Measurements from ENCODE around the gene CFHR5.
"Not testable (repeated sequence)": the region's sequence is repeated elsewhere in the genome, so short reads cannot be mapped to it uniquely, and the experiment has no call there.

CFHR5 gene

DNA sequence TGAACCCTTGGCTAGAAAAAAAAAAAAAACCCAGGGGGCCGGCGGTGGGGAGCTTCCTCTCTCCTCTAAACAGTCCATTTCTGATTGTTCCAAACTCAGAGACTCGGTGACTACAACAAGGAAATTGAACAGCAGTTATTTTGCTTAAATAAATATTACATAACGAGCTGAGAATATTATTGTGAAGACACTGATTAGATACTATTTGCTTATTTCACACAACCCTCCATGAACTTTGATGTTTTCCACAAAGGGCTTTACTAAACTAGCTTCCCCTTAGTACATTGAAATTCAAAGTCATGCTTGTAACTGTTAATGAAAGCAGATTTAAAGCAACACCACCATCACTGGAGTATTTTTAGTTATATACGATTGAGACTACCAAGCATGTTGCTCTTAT is at the start of gene CFHR5:
Gene CFHR5, plus strand, starts transcription at position 279 of the 400 bp plus-strand sequence. Its CDS starts 109 bp downstream, at position 388.
- no peak for DNase-seq (ENCODE audit: low read depth in 1 of 2, low spot score in 1 of 2)

GRCh38 chr1:196932853-196933252 is 44.5 kb upstream of the CFHR5 start:
- not testable (repeated sequence) for DNase-seq (ENCODE audit: low read depth in 1 of 2, low spot score in 1 of 2)

DNA sequence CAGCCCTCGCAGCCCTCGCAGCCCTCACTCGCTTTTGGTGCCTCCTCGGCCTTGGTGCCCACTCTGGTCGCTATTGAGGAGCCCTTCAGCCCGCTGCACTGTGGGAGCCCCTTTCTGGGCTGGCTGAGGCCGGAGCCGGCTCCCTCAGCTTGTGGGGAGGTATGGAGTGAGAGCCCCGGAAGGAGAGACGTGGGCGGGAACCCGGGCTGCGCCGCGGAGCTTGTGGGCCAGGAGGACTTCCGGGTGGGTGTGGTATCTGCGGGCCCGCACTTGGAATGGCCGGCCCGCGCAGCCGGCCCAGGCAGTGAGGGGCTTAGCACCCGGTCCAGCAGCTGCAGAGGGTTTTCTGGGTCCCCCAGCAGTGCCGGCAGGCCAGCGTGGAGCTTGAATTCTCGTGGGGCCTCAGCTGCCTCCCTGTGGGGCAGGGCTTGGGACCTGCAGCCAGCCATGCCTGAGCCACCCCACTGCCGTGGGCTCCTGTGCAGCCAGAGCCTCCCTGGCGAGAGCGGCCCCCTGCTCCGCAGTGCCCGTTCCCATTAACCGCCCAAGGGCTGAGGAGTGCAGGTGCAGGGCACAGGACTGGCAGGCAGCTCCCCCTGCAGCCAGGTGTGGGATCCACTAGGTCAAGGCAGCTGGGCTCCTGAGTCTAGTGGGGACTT is 43.7 kb upstream of the CFHR5 start:
- DNase-seq (ENCODE audit: low read depth in 1 of 2, low spot score in 1 of 2): no peak

DNA sequence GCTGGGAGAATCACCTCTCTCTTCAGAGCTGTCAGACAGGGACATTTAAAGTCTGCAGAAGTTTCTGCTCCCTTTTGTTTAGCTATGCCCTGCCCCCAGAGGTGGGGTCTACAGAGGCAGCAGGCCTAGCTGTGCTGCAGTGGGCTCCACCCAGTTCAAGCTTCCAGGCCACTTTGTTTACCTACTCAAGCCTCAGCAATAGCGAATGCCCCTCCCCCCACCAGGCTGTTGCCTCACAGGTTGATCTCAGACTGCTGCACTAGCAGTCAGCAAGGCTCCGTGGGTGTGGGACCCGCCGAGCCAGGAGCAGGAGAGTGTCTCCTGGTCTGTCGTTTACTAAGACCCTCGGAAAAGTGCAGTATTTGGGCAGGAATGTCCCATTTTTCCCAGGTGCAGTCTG is 35.9 kb upstream of the CFHR5 start:
- not testable (repeated sequence) for DNase-seq (ENCODE audit: low read depth in 1 of 2, low spot score in 1 of 2)

GRCh38 chr1:196943568-196943967 is 33.8 kb upstream of the CFHR5 start, which contains the start of gene CFHR2:
Gene CFHR2 (plus strand): TSS chr1:196943738. CDS start chr1:196943881, 143 bp downstream.
- not testable (repeated sequence) for DNase-seq (ENCODE audit: low read depth in 1 of 2, low spot score in 1 of 2)

DNA sequence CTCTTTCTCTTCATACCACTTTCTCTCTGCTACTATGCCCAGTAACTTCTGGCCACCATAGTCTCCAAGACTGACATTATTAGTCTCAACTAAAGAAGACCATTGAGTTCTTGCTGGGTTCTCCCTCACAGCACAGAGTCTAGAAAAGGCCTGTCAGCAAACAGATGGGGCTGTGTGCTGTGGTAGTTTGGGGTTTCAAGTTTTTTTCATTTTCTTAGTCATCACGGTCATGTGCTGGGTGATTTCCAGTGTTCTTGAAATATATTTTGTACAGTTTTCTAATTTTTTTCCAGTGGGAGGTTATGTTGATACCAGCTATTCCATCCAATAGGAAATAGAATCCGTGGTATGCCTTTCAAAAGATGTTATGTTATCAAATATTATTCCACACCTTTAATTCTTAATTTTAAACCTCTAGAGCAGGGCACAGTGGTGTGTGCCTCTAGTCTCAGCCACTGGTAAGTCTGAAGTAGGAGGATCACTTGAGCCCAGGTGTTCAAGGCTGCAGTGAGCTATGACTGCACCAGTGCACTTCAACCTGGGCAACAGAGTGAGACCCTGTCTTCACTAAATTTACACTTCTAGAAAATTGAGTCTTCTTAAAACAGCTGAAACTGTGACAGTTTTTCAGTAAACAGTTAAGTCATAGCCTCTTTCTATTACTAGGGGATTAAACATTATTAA is 25.5 kb upstream of the CFHR5 start:
- no peak for DNase-seq (ENCODE audit: low read depth in 1 of 2, low spot score in 1 of 2)

- DNase-seq (ENCODE audit: low read depth in 1 of 2, low spot score in 1 of 2): no peak
These were observed 22.6 kb upstream of the CFHR5 start for GRCh38 chr1:196954778-196955177.

DNA sequence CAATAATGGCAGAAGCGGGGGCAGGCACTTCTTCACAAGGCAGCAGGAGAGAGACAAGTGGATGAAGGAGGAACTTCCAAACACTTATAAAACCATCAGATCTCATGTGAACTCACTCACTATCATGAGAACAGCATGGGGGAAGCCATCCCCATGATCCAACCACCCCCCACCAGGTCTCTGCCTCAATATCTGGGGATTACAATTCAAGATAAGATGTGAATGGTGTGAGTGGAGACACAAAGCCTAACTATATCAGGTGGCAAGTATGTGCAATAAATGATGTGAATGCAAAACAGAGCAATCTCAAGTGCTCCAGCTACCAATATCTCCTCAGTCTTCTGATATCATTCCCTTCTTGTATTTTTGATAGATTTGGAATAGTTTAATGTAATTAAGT is 21.4 kb upstream of the CFHR5 start:
- no peak for DNase-seq (ENCODE audit: low read depth in 1 of 2, low spot score in 1 of 2)

DNA sequence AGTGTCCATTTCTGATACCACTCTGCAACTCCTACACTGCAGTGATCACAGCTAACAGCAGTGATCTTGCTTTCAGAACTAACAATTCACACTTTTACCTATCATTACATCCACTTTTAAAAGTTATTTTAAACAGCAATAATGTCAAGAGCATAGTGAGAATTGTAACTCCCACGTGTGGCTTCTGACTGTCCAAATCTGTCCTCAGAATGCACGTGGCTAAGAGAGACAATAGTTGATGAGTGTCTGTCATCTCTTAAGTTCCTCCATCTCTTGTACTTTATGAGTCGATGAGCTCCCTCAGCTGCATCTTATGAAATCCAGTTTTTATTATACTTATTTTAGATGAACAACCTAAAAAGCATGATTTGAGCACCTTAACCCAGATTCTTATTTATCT is 16.5 kb upstream of the CFHR5 start:
- DNase-seq (ENCODE audit: low read depth in 1 of 2, low spot score in 1 of 2): no peak

DNA sequence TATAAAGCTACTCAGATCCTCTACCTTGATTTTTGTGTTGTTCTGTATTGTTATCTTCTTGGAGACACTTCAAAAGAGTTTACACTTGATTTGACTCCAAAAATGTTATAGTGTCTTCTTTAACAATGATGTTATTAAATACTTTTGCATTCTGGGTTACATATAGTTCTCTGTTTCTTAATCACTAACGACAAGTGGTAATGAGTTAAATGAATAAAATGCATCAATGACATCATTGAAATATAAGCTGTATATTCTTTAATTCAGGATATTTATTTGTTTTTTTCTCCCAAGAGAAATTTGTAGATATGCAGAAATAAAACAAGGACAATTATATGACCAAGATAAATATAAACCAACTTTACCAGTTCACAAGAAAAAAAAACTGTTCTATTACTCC is 7.2 kb upstream of the CFHR5 start:
- DNase-seq (ENCODE audit: low read depth in 1 of 2, low spot score in 1 of 2): no peak

DNA sequence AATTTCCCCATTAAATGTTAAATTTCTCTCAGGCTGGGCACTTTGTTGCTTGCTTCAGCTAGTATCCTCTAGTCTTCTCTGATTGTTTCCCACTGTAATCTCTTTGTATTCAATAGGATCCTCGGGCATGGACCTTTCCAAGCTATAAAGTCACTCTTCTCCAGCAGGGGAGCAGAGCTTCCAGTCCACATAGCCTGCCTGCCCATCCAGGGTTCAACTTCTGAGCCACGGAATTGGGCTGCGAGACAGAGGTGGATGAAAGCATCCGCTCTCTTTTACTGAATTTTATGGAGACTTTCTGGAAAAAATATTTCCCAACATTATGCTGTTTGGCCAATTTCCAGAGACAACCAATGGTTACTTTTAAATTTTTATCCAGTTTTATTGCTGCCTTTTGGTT is 1.1 kb upstream of the CFHR5 start:
- DNase-seq (ENCODE audit: low read depth in 1 of 2, low spot score in 1 of 2): no peak

DNA sequence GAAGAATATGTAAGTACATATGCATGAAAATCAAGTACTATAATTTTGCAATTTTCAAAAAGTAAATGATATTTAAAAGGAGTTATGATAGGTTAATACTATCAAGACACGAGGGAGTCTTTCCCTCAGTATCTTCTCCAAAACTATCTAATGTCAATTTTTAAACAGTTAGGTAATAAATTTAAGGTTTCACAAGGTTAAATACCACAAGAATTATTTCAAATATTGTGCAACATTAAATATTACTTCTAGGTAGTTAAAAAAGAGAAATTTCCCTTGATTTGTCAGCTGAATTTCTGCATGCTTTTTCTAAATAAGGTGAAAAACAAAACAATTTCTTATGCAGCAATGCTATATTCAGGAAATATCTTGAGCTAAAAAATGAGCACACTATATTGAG is 3.5 kb downstream of the CFHR5 start:
- no peak for DNase-seq (ENCODE audit: low read depth in 1 of 2, low spot score in 1 of 2)

GRCh38 chr1:196982247-196982646 is 4.9 kb downstream of the CFHR5 start:
- not testable (repeated sequence) for DNase-seq (ENCODE audit: low read depth in 1 of 2, low spot score in 1 of 2)

- not testable (repeated sequence) for DNase-seq (ENCODE audit: low read depth in 1 of 2, low spot score in 1 of 2)
These were observed 14.7 kb downstream of the CFHR5 start for GRCh38 chr1:196991919-196992651.

GRCh38 chr1:196993916-196994315 is 16.6 kb downstream of the CFHR5 start:
- no peak for DNase-seq (ENCODE audit: low read depth in 1 of 2, low spot score in 1 of 2)

DNA sequence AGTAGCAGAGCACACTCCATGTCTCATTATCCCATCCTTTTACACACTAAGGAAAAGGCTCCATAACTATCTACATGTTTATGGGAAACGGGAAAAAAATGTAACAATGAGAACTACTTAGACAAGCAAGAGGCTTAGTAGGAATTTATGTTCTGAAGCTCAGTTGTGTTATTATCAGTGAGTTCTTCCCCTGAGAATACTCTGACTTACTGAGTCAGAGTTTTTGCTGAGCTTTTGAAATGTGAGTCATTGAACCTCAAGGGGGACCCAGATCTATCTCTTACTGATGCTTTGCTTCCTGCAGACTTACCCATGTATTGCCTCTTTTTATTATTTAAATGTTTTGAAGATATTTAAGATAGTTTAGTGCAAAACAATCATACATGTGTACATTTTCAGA is 20.1 kb downstream of the CFHR5 start:
- DNase-seq (ENCODE audit: low read depth in 1 of 2, low spot score in 1 of 2): no peak

DNA sequence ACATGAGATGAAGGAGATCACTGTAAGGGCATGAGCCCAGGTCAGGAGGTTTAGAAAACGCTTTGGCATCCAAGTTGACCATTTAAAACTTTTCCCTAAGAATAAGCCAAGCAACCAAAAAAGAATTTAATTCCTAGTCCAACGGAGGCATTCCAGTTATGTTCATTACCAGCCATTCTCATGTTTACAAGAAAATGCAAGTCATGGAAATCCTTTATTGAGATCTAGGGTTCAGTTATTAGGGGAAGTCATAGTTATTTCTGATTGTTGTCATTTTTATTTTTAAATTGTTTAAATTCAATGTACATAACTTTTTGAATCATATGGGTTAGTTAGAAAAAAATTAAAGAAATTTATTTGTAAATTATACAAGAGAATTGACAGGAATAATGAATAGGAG is 24.5 kb downstream of the CFHR5 start:
- DNase-seq (ENCODE audit: low read depth in 1 of 2, low spot score in 1 of 2): no peak

DNA sequence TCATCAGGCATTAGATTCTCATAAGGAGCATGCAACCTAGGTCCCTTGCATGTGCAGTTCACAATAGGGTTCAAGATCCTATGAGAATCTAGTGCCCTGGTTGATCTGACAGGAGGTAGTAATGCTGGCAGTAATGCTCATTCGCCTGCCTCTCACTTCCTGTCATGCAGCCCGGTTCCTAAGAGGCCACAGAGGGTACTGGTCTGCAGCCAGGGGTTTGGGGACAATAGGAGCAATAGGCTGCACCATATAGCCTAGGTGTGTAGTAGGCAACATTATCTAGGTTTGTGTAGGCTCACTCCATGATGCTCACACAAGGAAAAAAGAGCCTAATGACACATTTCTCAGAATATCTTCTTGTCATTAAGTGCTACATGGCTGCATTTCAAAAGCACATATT is 25.8 kb downstream of the CFHR5 start:
- no peak for DNase-seq (ENCODE audit: low read depth in 1 of 2, low spot score in 1 of 2)

DNA sequence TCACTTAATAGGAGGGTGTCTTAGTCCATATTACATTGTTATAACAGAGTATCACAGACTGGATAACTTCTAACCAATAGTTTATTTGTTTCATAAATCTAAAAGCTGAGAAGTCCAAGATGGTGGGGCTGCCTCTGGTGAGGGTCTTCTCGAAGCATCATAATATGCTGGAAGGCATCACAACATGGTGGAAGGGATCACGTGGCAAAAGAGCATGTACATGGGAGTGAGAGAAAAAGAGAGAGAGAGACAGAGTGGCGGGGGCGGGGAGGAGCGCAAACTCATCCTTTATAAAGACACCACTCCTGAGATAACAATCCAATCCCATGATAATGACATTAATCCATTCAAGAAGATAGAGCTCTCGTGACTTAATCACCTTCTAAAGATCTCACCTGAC is 31.5 kb downstream of the CFHR5 start:
- DNase-seq (ENCODE audit: low read depth in 1 of 2, low spot score in 1 of 2): no peak

- DNase-seq (ENCODE audit: low read depth in 1 of 2, low spot score in 1 of 2): no peak
These were observed 34.3 kb downstream of the CFHR5 start for GRCh38 chr1:197011614-197012013.

DNA sequence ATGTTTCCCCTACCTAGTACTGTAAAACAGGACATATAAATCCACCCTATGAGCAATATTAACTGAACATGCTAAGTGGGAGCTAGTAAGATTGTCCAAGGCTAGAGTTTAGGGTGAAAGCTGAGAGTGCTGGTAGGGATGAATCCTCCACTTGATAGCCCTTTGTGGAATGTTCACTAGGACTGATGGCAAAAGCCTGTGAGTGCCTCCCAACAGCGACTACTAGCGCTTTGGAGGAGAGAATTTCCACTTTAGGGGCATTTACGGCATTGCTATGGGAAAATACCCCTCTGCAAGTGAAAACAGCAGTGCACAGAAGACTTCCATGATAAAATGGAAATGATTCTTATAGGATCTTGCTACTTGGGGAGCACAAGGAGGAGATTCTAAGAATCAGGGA is 35.9 kb downstream of the CFHR5 start:
- no peak for DNase-seq (ENCODE audit: low read depth in 1 of 2, low spot score in 1 of 2)

GRCh38 chr1:197016751-197017150 is 39.4 kb downstream of the CFHR5 start:
- no peak for DNase-seq (ENCODE audit: low read depth in 1 of 2, low spot score in 1 of 2)
